ENCODE measurements around the gene ACTBL2. TPM values are rescaled to one million over a fixed set of nuclear protein-coding genes. Genes with fewer than 3 reads are reported as not detected.

Gene ACTBL2
- total RNA-seq, 1 experiment from 2014 or later: not detected

- Histone ChIP-seq H3K36me3 (ENCODE audit: insufficient read depth, low read length, poor library complexity, severe bottlenecking) (no peaks in the 10 kb centered on the region), H3K9me3 (ENCODE audit: low read depth, low read length, poor library complexity, severe bottlenecking) (no peaks in the 10 kb centered on the region), H3K27ac (ENCODE audit: low read depth, low read length, poor library complexity, severe bottlenecking) (no peak overlapping the region), H3K4me3 (ENCODE audit: low read depth, low read length, poor library complexity, severe bottlenecking) (no peak overlapping the region), H3K4me1 (ENCODE audit: insufficient read depth, low read length, poor library complexity, severe bottlenecking) (no peaks in the 10 kb centered on the region), H3K27me3 (replicated peaks; ENCODE audit: insufficient read depth, low read depth, low read length, poor library complexity) (no peaks in the 10 kb centered on the region)
- CTCF ChIA-PET: no interaction called here
- no peak for DNase-seq (ENCODE audit: low spot score)
- no TSS peak for BruUV-seq (replicated peaks)
- no peak for TF ChIP-seq CTCF (conservative IDR thresholded peaks at IDR 0.05; ENCODE audit: low read depth, low read length)
- POLR2A ChIA-PET (ENCODE audit: low non-redundant PET): no interaction called here
- intact Hi-C loops (cut with micrococcal nuclease; ENCODE audit: unreplicated experiment): no loop called here
Measured at GRCh38 chr5:57517250-57517649, 34.6 kb upstream of the ACTBL2 start.

DNA sequence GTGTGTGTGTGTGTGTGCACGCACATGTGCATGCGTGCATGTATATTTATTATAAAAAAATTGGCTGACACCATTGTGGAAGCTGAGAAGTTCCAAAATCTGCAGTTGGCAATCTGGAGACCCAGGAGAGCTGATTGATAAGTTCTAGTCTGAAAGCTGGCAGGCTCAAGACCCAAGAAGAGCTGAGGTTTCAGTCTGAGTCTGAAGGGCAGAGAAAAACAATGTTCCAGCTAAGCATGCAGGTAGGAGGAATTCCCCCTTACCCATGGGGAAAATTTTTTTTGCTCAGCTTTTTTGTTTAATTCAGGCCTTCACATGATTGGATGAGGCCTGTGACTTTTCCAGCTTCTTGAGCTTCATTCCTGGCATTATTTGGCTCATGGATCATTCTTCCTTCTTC lies 31.2 kb upstream of the ACTBL2 start:
- no peaks in the 10 kb centered on the region for H3K9me3 ChIP-seq (ENCODE audit: low read depth, low read length, poor library complexity, severe bottlenecking)
- POLR2A ChIA-PET (ENCODE audit: low non-redundant PET): no interaction called here
- intact Hi-C loops (cut with micrococcal nuclease; ENCODE audit: unreplicated experiment): no loop called here
- BruUV-seq (replicated peaks): no TSS peak
- no peak for DNase-seq (ENCODE audit: low spot score)
- no peak overlapping the region for H3K27ac ChIP-seq (ENCODE audit: low read depth, low read length, poor library complexity, severe bottlenecking)
- no peak for TF ChIP-seq CTCF (conservative IDR thresholded peaks at IDR 0.05; ENCODE audit: low read depth, low read length)
- TF ChIP-seq EZH2 (IDR thresholded peaks at IDR 0.05; ENCODE audit: borderline replicate concordance, low read depth, low read length, poor library complexity, severe bottlenecking): no peak
- H3K4me3 ChIP-seq (ENCODE audit: low read depth, low read length, poor library complexity, severe bottlenecking): no peak overlapping the region
- peaks cover 7% of the 10 kb centered on the region for H3K27me3 ChIP-seq (replicated peaks; ENCODE audit: insufficient read depth, low read depth, low read length, poor library complexity)
- H3K36me3 ChIP-seq (ENCODE audit: insufficient read depth, low read length, poor library complexity, severe bottlenecking): no peaks in the 10 kb centered on the region
- CTCF ChIA-PET: no interaction called here
- H3K4me1 ChIP-seq (ENCODE audit: insufficient read depth, low read length, poor library complexity, severe bottlenecking): no peaks in the 10 kb centered on the region

DNA sequence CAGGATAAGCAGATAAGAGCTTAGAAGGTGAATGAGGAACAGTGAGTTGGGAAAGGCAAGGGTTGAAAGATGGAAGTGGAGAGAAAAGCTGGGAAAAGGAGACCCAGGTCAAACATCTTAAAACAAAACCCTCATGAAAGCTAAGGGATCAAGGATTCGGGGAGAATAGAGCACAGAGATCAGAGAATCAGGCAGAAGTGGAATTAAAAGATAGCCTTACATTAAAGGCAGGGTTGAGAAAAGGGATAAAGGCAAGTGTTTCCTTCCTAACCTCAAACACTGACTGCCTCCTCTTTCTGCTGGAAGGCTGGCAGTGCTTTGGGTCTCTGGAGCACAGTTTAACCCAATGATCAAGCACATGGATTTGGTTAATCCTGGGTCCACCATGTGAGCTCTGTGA lies 28.7 kb upstream of the ACTBL2 start:
- H3K36me3 ChIP-seq (ENCODE audit: insufficient read depth, low read length, poor library complexity, severe bottlenecking): no peaks in the 10 kb centered on the region
- no peak for TF ChIP-seq EZH2 (IDR thresholded peaks at IDR 0.05; ENCODE audit: borderline replicate concordance, low read depth, low read length, poor library complexity, severe bottlenecking)
- TF ChIP-seq CTCF (conservative IDR thresholded peaks at IDR 0.05; ENCODE audit: low read depth, low read length): no peak
- BruUV-seq (replicated peaks): no TSS peak
- intact Hi-C loops (cut with micrococcal nuclease; ENCODE audit: unreplicated experiment): no loop called here
- H3K9me3 ChIP-seq (ENCODE audit: low read depth, low read length, poor library complexity, severe bottlenecking): no peaks in the 10 kb centered on the region
- H3K4me3 ChIP-seq (ENCODE audit: low read depth, low read length, poor library complexity, severe bottlenecking): no peak overlapping the region
- DNase-seq (ENCODE audit: low spot score): no peak
- POLR2A ChIA-PET (ENCODE audit: low non-redundant PET): no interaction called here
- CTCF ChIA-PET: no interaction called here
- H3K4me1 ChIP-seq (ENCODE audit: insufficient read depth, low read length, poor library complexity, severe bottlenecking): no peaks in the 10 kb centered on the region
- no peak overlapping the region for H3K27ac ChIP-seq (ENCODE audit: low read depth, low read length, poor library complexity, severe bottlenecking)
- peaks cover 7% of the 10 kb centered on the region for H3K27me3 ChIP-seq (replicated peaks; ENCODE audit: insufficient read depth, low read depth, low read length, poor library complexity)

All from A673 (cell line).